HepG2 (cell line): ENCODE results near the gene NUB1. TPM values are rescaled to one million over a fixed set of nuclear protein-coding genes. Genes with fewer than 3 reads are reported as not detected.
A peak's percentile ranks its signal among the peaks of the same experiment; 100 is the strongest.

ENCODE experiments used
- ATAC-seq: fragments of 200-7000 bp; cut with Tn5 transposase; 3 replicates; pipeline ENCODE4 v1.9.1; 2020; ENCODE audit warnings: mild to moderate bottlenecking, moderate library complexity
- BruUV-seq: library from RNA; stranded (reverse); fragments of 400-500 nt; replicated peaks from 2 replicates; lab custom pipeline; 2021; lab: Mats Ljungman, UMichigan
- CTCF ChIA-PET: fragments of 300-600 bp; formaldehyde crosslinking; extraction: SDS; loops from one replicate; lab custom pipeline; 2021; ENCODE audit warnings: low total read pairs, inconsistent platforms, low intra/inter-chr PET ratio; lab: Yijun Ruan, JAX
- POLR2A ChIA-PET: fragments of 350-600 bp; sonication (Branson Sonifier 250); formaldehyde crosslinking; loops from one replicate; lab custom pipeline; 2020; ENCODE audit warnings: antibody characterized with exemption, inconsistent platforms; lab: Yijun Ruan, JAX
- DNase-seq: peaks from one replicate; pipeline ENCODE4 v3.0.0-alpha.2; 2015; ENCODE audit warnings: low spot score
- FAIRE-seq: peaks from 3 replicates; lab custom pipeline; 2011; peaks lifted over from hg19 to GRCh38; lab: Jason Lieb, UNC
- H2AFZ ChIP-seq: one replicate; pipeline ENCODE4 v1.6.1; 2011; ENCODE audit warnings: low read length, inconsistent platforms
- H3K27ac ChIP-seq: fragments of 300-600 bp; 3 replicates; pipeline ENCODE4 v1.8.0; 2011; ENCODE audit warnings: mixed run types, mild to moderate bottlenecking, mixed read lengths, low read length, inconsistent platforms; ENCODE audit not compliant: insufficient read depth; ENCODE audit errors: extremely low read length
- H3K27me3 ChIP-seq, 2 experiments: fragments of 200-600 bp in 1 of 2; 2 replicates in 1 of 2; 3 replicates in 1 of 2; pipeline versions ENCODE4 v1.6.0 to v1.8.0; 2011; ENCODE audit warnings: low read length in 2 of 2, mild to moderate bottlenecking in 2 of 2, moderate library complexity in 2 of 2, inconsistent platforms in 1 of 2; ENCODE audit not compliant: insufficient read depth in 2 of 2, control insufficient read depth in 1 of 2
- H3K36me3 ChIP-seq, 2 experiments: fragments of 200-600 bp in 1 of 2; replicated peaks in 1 of 2; 2 replicates in 1 of 2; 3 replicates in 1 of 2; pipeline versions ENCODE4 v1.5.1 to v1.8.0; 2011; ENCODE audit warnings: low read length in 2 of 2, inconsistent platforms in 1 of 2; ENCODE audit not compliant: insufficient read depth in 2 of 2, control insufficient read depth in 1 of 2
- H3K4me1 ChIP-seq: 2 replicates; pipeline ENCODE4 v1.5.1; 2012; ENCODE audit warnings: low read length, inconsistent platforms; ENCODE audit not compliant: insufficient read depth
- H3K4me2 ChIP-seq: 2 replicates; pipeline ENCODE4 v1.6.0; 2011; ENCODE audit warnings: low read depth, low read length, inconsistent platforms
- H3K4me3 ChIP-seq, 3 experiments: fragments of 200-600 bp in 1 of 3; sonication (generic), shearing (Covaris generic) in 1 of 3; replicated peaks in 1 of 3; 2 replicates each; pipeline ENCODE4 v1.5.1; 2011 to 2016; ENCODE audit warnings: low read length in 3 of 3, inconsistent platforms in 2 of 3, low read depth in 2 of 3, mild to moderate bottlenecking in 2 of 3, control low read depth in 1 of 3, mixed read lengths in 1 of 3; ENCODE audit not compliant: insufficient read depth in 1 of 3
- H3K79me2 ChIP-seq: one replicate; pipeline ENCODE4 v1.6.1; 2011; ENCODE audit warnings: low read length, inconsistent platforms; ENCODE audit not compliant: insufficient read depth
- H3K9ac ChIP-seq: 2 replicates; pipeline ENCODE4 v1.6.0; 2011; ENCODE audit warnings: mild to moderate bottlenecking, low read depth, low read length, inconsistent platforms; ENCODE audit not compliant: insufficient read depth
- H3K9me3 ChIP-seq: 2 replicates; pipeline ENCODE4 v1.5.1; 2012; ENCODE audit warnings: mild to moderate bottlenecking, low read length
- H4K20me1 ChIP-seq: 2 replicates; pipeline ENCODE4 v1.6.0; 2011; ENCODE audit warnings: inconsistent platforms, mild to moderate bottlenecking, low read length, moderate library complexity; ENCODE audit not compliant: insufficient read depth
- ARNT2 ChIP-seq: sonication (generic); formaldehyde crosslinking; IDR thresholded peaks from 2 replicates; pipeline ENCODE4 v1.8.0; 2022; ENCODE audit warnings: mild to moderate bottlenecking, low read depth, missing genetic modification reagents, moderate library complexity
- IKZF5 ChIP-seq: IDR thresholded peaks from 2 replicates; pipeline ENCODE4 v1.6.1; 2018; ENCODE audit warnings: missing genetic modification reagents, mild to moderate bottlenecking, missing compliant biosample characterization
- PRPF4 ChIP-seq: fragments of 200-400 bp; formaldehyde crosslinking; IDR thresholded peaks from 2 replicates; pipeline ENCODE4 v1.6.1; 2016; ENCODE audit warnings: low read length, low read depth; ENCODE audit not compliant: poor library complexity, severe bottlenecking
- YY1 ChIP-seq: IDR thresholded peaks from 2 replicates; pipeline ENCODE4 v1.6.1; 2011; ENCODE audit warnings: low read length, low read depth, moderate library complexity, mild to moderate bottlenecking; ENCODE audit not compliant: insufficient read depth, insufficient replicate concordance
- ZNF124 ChIP-seq: sonication (generic); formaldehyde crosslinking; IDR thresholded peaks from 2 replicates; pipeline ENCODE4 v1.4.0; 2020; ENCODE audit warnings: missing genetic modification reagents
- WGBS: methylation state at CpG from one replicate; pipeline ENCODE4 v1.1.6; 2017; ENCODE audit warnings: low lambda C conversion rate; 5-methylcytosine and 5-hydroxymethylcytosine counted together
- in situ Hi-C: cut with HindIII; loops from 2 replicates; pipeline ENCODE4 v1.10.0; 2017; ENCODE audit warnings: low pct_unique_long_range_greater_than_20kb; ENCODE audit not compliant: extremely low pct_ligation_motif_present
- intact Hi-C: fragments of 100-400 bp; cut with micrococcal nuclease; formaldehyde crosslinking; loops from one replicate; pipeline ENCODE4 v1.10.0; 2022; ENCODE audit not compliant: unreplicated experiment
- polyA plus RNA-seq, 8 experiments: library from polyadenylated mRNA; depleted of rRNA in 3 of 8; stranded (reverse) in 7 of 8; unstranded in 1 of 8; fragments of >200 nt; fragmentation: Illumina TruSeq in 4 of 8; extraction: Trizol in 4 of 8; gene quantifications; 2 replicates each; pipeline versions ENCODE4 v1.2.1 to v1.2.3, GENCODE V29; 2011 to 2016; ENCODE audit warnings: low read depth in 4 of 8, missing spikeins in 1 of 8, mixed read lengths in 1 of 8; ENCODE audit not compliant: insufficient read depth in 1 of 8
- total RNA-seq, 5 experiments: library from RNA; depleted of rRNA; stranded (reverse); fragments of >200 nt; fragmentation: Illumina TruSeq; extraction: Trizol; gene quantifications; 2 replicates each; pipeline ENCODE4 v1.2.3, GENCODE V29; 2016; ENCODE audit warnings: low read depth in 1 of 5
- TF ChIP-seq, protein P1 (sequence below): sonication (generic); formaldehyde crosslinking; IDR thresholded peaks from 2 replicates; pipeline ENCODE4 v1.4.0; 2020; ENCODE audit warnings: missing genetic modification reagents

Gene NUB1
- total and polyA plus RNA-seq, 2 of the 13 experiments (the other 11 are each of a cell fraction or from before 2014, with no cell fraction given) = 27.1 to 37.0 TPM

GRCh38 chr7:151406051-151406875 lies 64.7 kb downstream of the NUB1 start:
- no peaks in the 10 kb centered on the region for H3K9me3 ChIP-seq
- TF ChIP-seq, protein P1, sequence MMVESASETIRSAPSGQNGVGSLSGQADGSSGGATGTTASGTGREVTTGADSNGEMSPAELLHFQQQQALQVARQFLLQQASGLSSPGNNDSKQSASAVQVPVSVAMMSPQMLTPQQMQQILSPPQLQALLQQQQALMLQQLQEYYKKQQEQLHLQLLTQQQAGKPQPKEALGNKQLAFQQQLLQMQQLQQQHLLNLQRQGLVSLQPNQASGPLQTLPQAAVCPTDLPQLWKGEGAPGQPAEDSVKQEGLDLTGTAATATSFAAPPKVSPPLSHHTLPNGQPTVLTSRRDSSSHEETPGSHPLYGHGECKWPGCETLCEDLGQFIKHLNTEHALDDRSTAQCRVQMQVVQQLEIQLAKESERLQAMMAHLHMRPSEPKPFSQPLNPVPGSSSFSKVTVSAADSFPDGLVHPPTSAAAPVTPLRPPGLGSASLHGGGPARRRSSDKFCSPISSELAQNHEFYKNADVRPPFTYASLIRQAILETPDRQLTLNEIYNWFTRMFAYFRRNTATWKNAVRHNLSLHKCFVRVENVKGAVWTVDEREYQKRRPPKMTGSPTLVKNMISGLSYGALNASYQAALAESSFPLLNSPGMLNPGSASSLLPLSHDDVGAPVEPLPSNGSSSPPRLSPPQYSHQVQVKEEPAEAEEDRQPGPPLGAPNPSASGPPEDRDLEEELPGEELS (CRISPR knock-in tag) = no peak
- no peak for TF ChIP-seq ARNT2 (CRISPR knock-in tag)
- no peak for TF ChIP-seq YY1
- TF ChIP-seq IKZF5 (CRISPR knock-in tag) = no peak
- TF ChIP-seq PRPF4 = no peak
- no peak for TF ChIP-seq ZNF124 (CRISPR knock-in tag)
- 73% methylated on average over 19 of the region's 24 CpGs for whole genome bisulfite sequencing
- in situ Hi-C loops (no loop called here), intact Hi-C loops (loop anchor here (5.0 kb wide), 1 partner anchor 41 kb away; no protein-coding TSS in a partner anchor)
- POLR2A ChIA-PET = no interaction called here
- H3K27me3 ChIP-seq = peaks cover 0 to 54% of the 10 kb centered on the region in 2 experiments
- H2AFZ ChIP-seq = no peak overlapping the region
- CTCF ChIA-PET = no interaction called here
- DNase-seq = no peak
- H3K9ac ChIP-seq = no peak overlapping the region
- H3K4me3 ChIP-seq = no peak overlapping the region
- H3K27ac ChIP-seq = no peak overlapping the region
- H4K20me1 ChIP-seq = no peaks in the 10 kb centered on the region
- peak overlapping the region; percentile 62; the same call in 1 of the 2 replicates for H3K4me2 ChIP-seq
- H3K79me2 ChIP-seq = no peaks in the 10 kb centered on the region
- no peaks in the 10 kb centered on the region for H3K36me3 ChIP-seq
- BruUV-seq = no TSS peak
- peaks cover 60% of the 10 kb centered on the region for H3K4me1 ChIP-seq
- FAIRE-seq = no peak
- no peak for ATAC-seq
